GM23248 (cell line): ENCODE data around the gene MYLK2.

Source experiments
- EZH2 ChIP-seq: fragments of 200-600 bp; sonication (generic); IDR thresholded peaks from 2 replicates; pipeline ENCODE4 v1.6.1; 2018; ENCODE audit warnings: antibody characterized with exemption, mild to moderate bottlenecking; ENCODE audit not compliant: insufficient read depth, poor library complexity, severe bottlenecking
- EZH2phosphoT487 ChIP-seq: fragments of 200-600 bp; sonication (generic); IDR thresholded peaks from 2 replicates; pipeline ENCODE4 v1.6.1; 2018; ENCODE audit warnings: antibody characterized with exemption, moderate library complexity, mild to moderate bottlenecking, low read depth; ENCODE audit not compliant: insufficient read depth

GRCh38 chr20:31883829-31884228, 64.7 kb downstream of the MYLK2 start:
- TF ChIP-seq EZH2phosphoT487 = no peak
- no peak for TF ChIP-seq EZH2
